GM12878 (cell line): Measurements from ENCODE around the gene ADA. TPM values are rescaled to one million over a fixed set of nuclear protein-coding genes. Genes with fewer than 3 reads are reported as not detected.

ENCODE experiments used
- ATAC-seq: fragments of 200-7000 bp; cut with Tn5 transposase; 3 replicates; pipeline ENCODE4 v1.9.1; 2020; ENCODE audit warnings: mild to moderate bottlenecking, moderate library complexity
- BruUV-seq: library from RNA; stranded (reverse); fragments of 400-500 nt; replicated peaks from 2 replicates; lab custom pipeline; 2021; lab: Mats Ljungman, UMichigan
- CTCF ChIA-PET: fragments of 300-600 bp; sonication (Branson Sonifier 250); formaldehyde crosslinking; extraction: SDS; loops from one replicate; lab custom pipeline; 2021; ENCODE audit warnings: inconsistent platforms; lab: Yijun Ruan, JAX
- POLR2A ChIA-PET: fragments of 350-600 bp; formaldehyde crosslinking; extraction: SDS; loops from one replicate; lab custom pipeline; 2021; ENCODE audit warnings: inconsistent platforms; lab: Charles Lee
- RAD21 ChIA-PET: fragments of 300-600 bp; sonication (Branson Sonifier 250); formaldehyde crosslinking; loops from one replicate; lab custom pipeline; 2023; ENCODE audit warnings: antibody characterized with exemption; ENCODE audit not compliant: unreplicated experiment; lab: Charles Lee
- SMC1A ChIA-PET: fragments of 300-600 bp; sonication (Branson Sonifier 250); formaldehyde crosslinking; loops from one replicate; lab custom pipeline; 2023; ENCODE audit not compliant: unreplicated experiment, uncharacterized antibody; lab: Charles Lee
- DNase-seq: peaks from one replicate; pipeline ENCODE4 v3.0.0-alpha.2; 2011; ENCODE audit warnings: low read depth, low spot score
- FAIRE-seq: peaks from 3 replicates; lab custom pipeline; 2011; peaks lifted over from hg19 to GRCh38; lab: Jason Lieb, UNC
- H2AFZ ChIP-seq: 2 replicates; pipeline ENCODE4 v1.6.0; 2011; ENCODE audit warnings: low read depth, low read length, control low read depth; ENCODE audit not compliant: control insufficient read depth
- H3K27ac ChIP-seq: 2 replicates; pipeline ENCODE4 v1.5.1; 2011; ENCODE audit warnings: control low read depth; ENCODE audit not compliant: control insufficient read depth, insufficient read depth
- H3K27me3 ChIP-seq, 2 experiments: replicated peaks in 1 of 2; 2 replicates each; pipeline versions ENCODE4 v1.6.0 to v1.6.1; 2011; ENCODE audit warnings: low read length in 1 of 2; ENCODE audit not compliant: control insufficient read depth in 2 of 2, insufficient read depth in 2 of 2
- H3K36me3 ChIP-seq, 2 experiments: 2 replicates each; pipeline ENCODE4 v1.5.1; 2011; ENCODE audit warnings: low read length in 1 of 2; ENCODE audit not compliant: control insufficient read depth in 2 of 2, insufficient read depth in 2 of 2
- H3K4me1 ChIP-seq: 2 replicates; pipeline ENCODE4 v1.6.1; 2011; ENCODE audit warnings: mild to moderate bottlenecking, low read length, moderate library complexity, mixed read lengths; ENCODE audit not compliant: control insufficient read depth, insufficient read depth
- H3K4me2 ChIP-seq: 2 replicates; pipeline ENCODE4 v1.6.0; 2011; ENCODE audit warnings: control low read depth; ENCODE audit not compliant: control insufficient read depth, insufficient read depth
- H3K4me3 ChIP-seq: fragments of 200-600 bp; sonication (generic); 2 replicates; pipeline ENCODE4 v1.5.1; 2016
- H3K79me2 ChIP-seq: 2 replicates; pipeline ENCODE4 v1.6.0; 2011; ENCODE audit warnings: low read length; ENCODE audit not compliant: control insufficient read depth, insufficient read depth
- H3K9ac ChIP-seq: 2 replicates; pipeline ENCODE4 v1.8.0; 2011; ENCODE audit warnings: low read length, control low read depth, mixed read lengths; ENCODE audit not compliant: control insufficient read depth, insufficient read depth
- H3K9me3 ChIP-seq: replicated peaks from 3 replicates; pipeline ENCODE4 v1.5.1; 2011; ENCODE audit warnings: mild to moderate bottlenecking, low read length; ENCODE audit not compliant: control insufficient read depth, insufficient read depth
- H4K20me1 ChIP-seq: 2 replicates; pipeline ENCODE4 v1.6.0; 2011; ENCODE audit not compliant: control insufficient read depth, insufficient read depth
- ATF2 ChIP-seq: IDR thresholded peaks from 2 replicates; pipeline ENCODE4 v1.6.1; 2012; ENCODE audit warnings: low read length, inconsistent platforms
- BCLAF1 ChIP-seq: fragments of 450-650 bp; IDR thresholded peaks from 2 replicates; pipeline ENCODE4 v1.6.1; 2017; ENCODE audit warnings: antibody characterized with exemption, mild to moderate bottlenecking, moderate library complexity
- CBFB ChIP-seq: IDR thresholded peaks from 2 replicates; pipeline ENCODE4 v1.6.1; 2016; ENCODE audit warnings: antibody characterized with exemption, low read depth
- CEBPB ChIP-seq, 2 experiments: fragments of 150-350 bp in 1 of 2; IDR thresholded peaks; 2 replicates each; pipeline ENCODE4 v1.6.1; 2012 to 2014; ENCODE audit warnings: low read depth in 2 of 2, low read length in 2 of 2, borderline replicate concordance in 1 of 2, inconsistent platforms in 1 of 2
- ETV6 ChIP-seq, 2 experiments: fragments of 450-650 bp in 1 of 2; IDR thresholded peaks in 1 of 2; conservative IDR thresholded peaks in 1 of 2; 2 replicates each; pipeline ENCODE4 v1.6.1; 2014; ENCODE audit warnings: antibody characterized with exemption in 1 of 2, borderline replicate concordance in 1 of 2, low read depth in 1 of 2, mild to moderate bottlenecking in 1 of 2, moderate library complexity in 1 of 2
- HDAC6 ChIP-seq: fragments of 200-600 bp; sonication (generic); IDR thresholded peaks from one replicate; pipeline ENCODE4 v1.8.0; 2017; ENCODE audit warnings: antibody characterized with exemption; ENCODE audit not compliant: unreplicated experiment
- IKZF1 ChIP-seq: fragments of 450-650 bp; conservative IDR thresholded peaks from 2 replicates; pipeline ENCODE4 v1.6.1; 2017; ENCODE audit warnings: antibody characterized with exemption, mild to moderate bottlenecking
- NR2C1 ChIP-seq: fragments of 450-650 bp; IDR thresholded peaks from 2 replicates; pipeline ENCODE4 v1.6.1; 2017; ENCODE audit warnings: antibody characterized with exemption, mild to moderate bottlenecking, moderate library complexity
- RAD51 ChIP-seq: fragments of 450-650 bp; IDR thresholded peaks from 2 replicates; pipeline ENCODE4 v1.6.1; 2016; ENCODE audit warnings: moderate library complexity, mild to moderate bottlenecking, inconsistent platforms
- SMAD1 ChIP-seq: fragments of 450-650 bp; IDR thresholded peaks from 2 replicates; pipeline ENCODE4 v1.6.1; 2018; ENCODE audit warnings: mild to moderate bottlenecking, low read depth; ENCODE audit not compliant: partially characterized antibody
- SRF ChIP-seq, 2 experiments: IDR thresholded peaks; 2 replicates each; pipeline ENCODE4 v1.6.1; 2011; ENCODE audit warnings: low read depth in 2 of 2, low read length in 2 of 2, mild to moderate bottlenecking in 1 of 2, moderate library complexity in 1 of 2
- STAT1 ChIP-seq: fragments of 450-650 bp; conservative IDR thresholded peaks from 2 replicates; pipeline ENCODE4 v1.6.1; 2014; ENCODE audit warnings: antibody characterized with exemption, mild to moderate bottlenecking
- STAT3 ChIP-seq: IDR thresholded peaks from 2 replicates; pipeline ENCODE4 v1.6.1; 2011; ENCODE audit warnings: low read depth, low read length, improper control_type of control experiment
- USF1 ChIP-seq: IDR thresholded peaks from 2 replicates; pipeline ENCODE4 v1.6.1; 2011; ENCODE audit warnings: borderline replicate concordance, low read depth, mild to moderate bottlenecking, moderate library complexity, mixed read lengths, low read length; ENCODE audit not compliant: insufficient read depth; ENCODE audit errors: extremely low read length
- ZBED1 ChIP-seq: IDR thresholded peaks from 2 replicates; pipeline ENCODE4 v1.6.1; 2016; ENCODE audit warnings: borderline replicate concordance
- WGBS: methylation state at CpG from one replicate; pipeline ENCODE4 v1.1.6; 2016; ENCODE audit warnings: low lambda C conversion rate; ENCODE audit not compliant: insufficient replicate concordance, insufficient coverage; ENCODE audit errors: missing lambda C conversion rate; 5-methylcytosine and 5-hydroxymethylcytosine counted together
- in situ Hi-C: fragments of 300-500 bp; cut with MboI; formaldehyde crosslinking; loops from 9 replicates; pipeline ENCODE4 v1.14.3; 2018; ENCODE audit warnings: mixed read lengths
- intact Hi-C: fragments of 100-400 bp; cut with micrococcal nuclease; formaldehyde crosslinking; loops from one replicate; pipeline ENCODE4 v1.14.2; 2022; ENCODE audit not compliant: unreplicated experiment
- polyA plus RNA-seq, 11 experiments: library from polyadenylated mRNA; depleted of rRNA in 4 of 11; unstranded in 6 of 11; stranded (reverse) in 5 of 11; fragments of >200 nt; fragmentation: Nextera tagmentation in 4 of 11; fragmentation: Illumina TruSeq in 1 of 11; extraction: Ambion mirVana in 4 of 11; extraction: Trizol in 1 of 11; gene quantifications; 1 replicate in 1 of 11; 2 replicates in 10 of 11; pipeline versions ENCODE4 v1.2.1 to v1.2.3, GENCODE V29; 2011 to 2016; ENCODE audit warnings: inconsistent platforms in 2 of 11, missing spikeins in 2 of 11, low read depth in 1 of 11
- total RNA-seq, 4 experiments: library from RNA; depleted of rRNA in 3 of 4; stranded (reverse); fragments of >200 nt in 3 of 4; fragmentation: Illumina TruSeq in 1 of 4; extraction: Trizol in 1 of 4; gene quantifications; 2 replicates each; pipeline versions ENCODE4 v1.2.1 to v1.2.3, GENCODE V29; 2013 to 2021

Gene ADA
- total and polyA plus RNA-seq, 10 of the 15 experiments (the other 5 are each of a cell fraction or from before 2014, with no cell fraction given) = 40.9 to 217 (median 90.8) TPM

- Histone ChIP-seq H4K20me1 (no peaks in the 10 kb centered on the region), H3K36me3 (no peaks in the 10 kb centered on the region), H3K79me2 (no peaks in the 10 kb centered on the region)
- BruUV-seq = no TSS peak
- no peak for TF ChIP-seq ZBED1
- TF ChIP-seq RAD51 = no peak
- TF ChIP-seq IKZF1 = no peak
- TF ChIP-seq SRF (IDR thresholded peaks at IDR 0.05; ENCODE audit: low read depth in 2 of 2, low read length in 2 of 2) = no peak
- no peak for TF ChIP-seq CEBPB (IDR thresholded peaks at IDR 0.05; ENCODE audit: borderline replicate concordance in 1 of 2, low read depth in 2 of 2, low read length in 2 of 2)
- TF ChIP-seq STAT3 = no peak
- no peak for TF ChIP-seq HDAC6
- no peak for TF ChIP-seq SMAD1
- no peak for TF ChIP-seq ETV6 (conservative IDR thresholded peaks at IDR 0.05 in 1 of 2, IDR thresholded peaks at IDR 0.05 in 1 of 2; ENCODE audit: borderline replicate concordance in 1 of 2, low read depth in 1 of 2)
- no peak for TF ChIP-seq STAT1
- TF ChIP-seq NR2C1 = no peak
- TF ChIP-seq USF1 = no peak
- no peak for TF ChIP-seq ATF2
- no peak for TF ChIP-seq BCLAF1
- TF ChIP-seq CBFB = no peak
- TF ChIP-seq, all 136 proteins: peak for 0
- CTCF ChIA-PET = interaction anchor here (0.7 kb wide), 1 partner anchor 52 kb away, joined by 3 read pairs; no protein-coding TSS in a partner anchor
- H3K4me2 ChIP-seq = 0 out of 2 replicates have a peak overlapping the region, but pooled peaks have one; percentile 17
- H3K4me1 ChIP-seq = peaks cover 6% of the 10 kb centered on the region
- H3K9ac ChIP-seq = no peak overlapping the region
- no peaks in the 10 kb centered on the region; the same call in 2 of the 3 replicates for H3K9me3 ChIP-seq
- H3K27me3 ChIP-seq = no peaks in the 10 kb centered on the region
- H2AFZ ChIP-seq = peak overlapping the region; percentile 71
- WGBS = 18% methylated on average over 2 of the region's 2 CpGs
- no peak for FAIRE-seq
- intact Hi-C loops (no loop called here), in situ Hi-C loops (no loop called here)
- no peak overlapping the region for H3K4me3 ChIP-seq
- peak overlapping the region; percentile 39; the same call in 1 of the 2 replicates for H3K27ac ChIP-seq
- DNase-seq = no peak
- ATAC-seq = peak; percentile 62
- RAD21 ChIA-PET = no interaction called here
- POLR2A ChIA-PET = interaction anchor here (0.7 kb wide), 1 partner anchor 18 kb away, joined by 3 read pairs; no protein-coding TSS in a partner anchor
- SMC1A ChIA-PET = interaction anchor here (0.6 to 1.6 kb wide), 5 partner anchors 10 to 103 kb away, joined by 3 to 4 read pairs (median 4); no protein-coding TSS in a partner anchor
Observed at GRCh38 chr20:44678242-44678641, 26.7 kb upstream of the ADA start.
